Middle frontal gyrus (tissue), 1 donor: Measurements from ENCODE around the gene LDLRAD4.

Experiments used
- DNase-seq: peaks from one replicate; pipeline ENCODE4 v3.0.0-alpha.2; 2015; ENCODE audit warnings: low spot score; ENCODE audit errors: extremely low spot score

Gene LDLRAD4

GRCh38 chr18:13624563-13625237 lies 406.1 kb downstream of the LDLRAD4 start:
- no peak for DNase-seq

GRCh38 chr18:13625355-13625754 lies 406.8 kb downstream of the LDLRAD4 start:
- no peak for DNase-seq

GRCh38 chr18:13625843-13626543 lies 407.4 kb downstream of the LDLRAD4 start:
- DNase-seq = no peak

GRCh38 chr18:13626544-13626908 lies 408.0 kb downstream of the LDLRAD4 start:
- DNase-seq = no peak

GRCh38 chr18:13627639-13628038 lies 409.1 kb downstream of the LDLRAD4 start:
- DNase-seq = no peak

- no peak for DNase-seq
These were observed 409.7 kb downstream of the LDLRAD4 start for GRCh38 chr18:13628211-13628610.

- DNase-seq = peak; percentile 72
These were observed 411.5 kb downstream of the LDLRAD4 start for GRCh38 chr18:13629841-13630715.

GRCh38 chr18:13630716-13631268 lies 412.2 kb downstream of the LDLRAD4 start:
- DNase-seq = no peak

GRCh38 chr18:13633700-13634099 lies 415.1 kb downstream of the LDLRAD4 start:
- DNase-seq = no peak

GRCh38 chr18:13635046-13635445 lies 416.5 kb downstream of the LDLRAD4 start:
- DNase-seq = no peak

GRCh38 chr18:13638719-13639595 lies 420.4 kb downstream of the LDLRAD4 start:
- DNase-seq = no peak

GRCh38 chr18:13640266-13640860 lies 421.8 kb downstream of the LDLRAD4 start:
- no peak for DNase-seq

- no peak for DNase-seq
These were observed 423.2 kb downstream of the LDLRAD4 start for GRCh38 chr18:13641551-13642439.

- DNase-seq = no peak
These were observed 423.9 kb downstream of the LDLRAD4 start for GRCh38 chr18:13642440-13642827.

- DNase-seq = no peak
These were observed 424.7 kb downstream of the LDLRAD4 start for GRCh38 chr18:13643261-13643751.

- DNase-seq = no peak
These were observed 426.5 kb downstream of the LDLRAD4 start for GRCh38 chr18:13645093-13645492.

GRCh38 chr18:13646633-13647032 lies 428.1 kb downstream of the LDLRAD4 start:
- DNase-seq = no peak

GRCh38 chr18:13647761-13648160 lies 429.2 kb downstream of the LDLRAD4 start:
- no peak for DNase-seq
